Small intestine (tissue), 7 donors: ENCODE results near the gene RAB42. TPM values are rescaled to one million over a fixed set of nuclear protein-coding genes. Genes with fewer than 3 reads are reported as not detected.
"Not testable (repeated sequence)": the region's sequence is repeated elsewhere in the genome, so short reads cannot be mapped to it uniquely, and the experiment has no call there.

Source experiments
- DNase-seq, 2 donors: peaks; one replicate each; pipeline versions ENCODE4 v3.0.0 to v3.0.0-alpha.2; 2013
- FAIRE-seq: peaks from 2 replicates; lab custom pipeline; 2012; peaks lifted over from hg19 to GRCh38; lab: Jason Lieb, UNC
- H3K27ac ChIP-seq, 3 donors: one replicate each; pipeline ENCODE4 v1.5.1; 2013; ENCODE audit warnings: low read length in 2 of 3, mild to moderate bottlenecking in 2 of 3, control low read depth in 1 of 3, inconsistent platforms in 1 of 3, low read depth in 1 of 3, moderate library complexity in 1 of 3
- H3K27me3 ChIP-seq, 3 donors: one replicate each; pipeline ENCODE4 v1.6.1; 2013; ENCODE audit warnings: low read length in 3 of 3, inconsistent platforms in 1 of 3; ENCODE audit not compliant: control insufficient read depth in 3 of 3, insufficient read depth in 3 of 3
- H3K36me3 ChIP-seq, 3 donors: one replicate each; pipeline ENCODE4 v1.6.1; 2013; ENCODE audit warnings: low read length in 3 of 3, inconsistent platforms in 1 of 3, low read depth in 1 of 3, mild to moderate bottlenecking in 1 of 3, moderate library complexity in 1 of 3; ENCODE audit not compliant: control insufficient read depth in 3 of 3, insufficient read depth in 2 of 3
- H3K4me1 ChIP-seq, 3 donors: one replicate each; pipeline ENCODE4 v1.6.1; 2013; ENCODE audit warnings: low read length in 2 of 3, inconsistent platforms in 1 of 3, low read depth in 1 of 3, mild to moderate bottlenecking in 1 of 3, moderate library complexity in 1 of 3; ENCODE audit not compliant: control insufficient read depth in 3 of 3, insufficient read depth in 2 of 3
- H3K4me3 ChIP-seq, 3 donors: one replicate each; pipeline ENCODE4 v1.5.1; 2013; ENCODE audit warnings: low read length in 3 of 3, control low read depth in 1 of 3, inconsistent platforms in 1 of 3, low read depth in 1 of 3, mild to moderate bottlenecking in 1 of 3, moderate library complexity in 1 of 3
- H3K9me3 ChIP-seq, 2 donors: one replicate each; pipeline ENCODE4 v1.6.1; 2013; ENCODE audit warnings: low read depth in 1 of 2, low read length in 1 of 2; ENCODE audit not compliant: control insufficient read depth in 2 of 2, insufficient read depth in 1 of 2
- WGBS, 3 donors: extraction: QIAGEN DNeasy Blood & Tissue Kit; methylation state at CpG; one replicate each; pipeline ENCODE4 v1.1.7; 2013; 5-methylcytosine and 5-hydroxymethylcytosine counted together
- polyA plus RNA-seq, 4 donors: library from polyadenylated mRNA; stranded (reverse) in 3 of 4; unstranded in 1 of 4; fragments of 200-250 nt in 3 of 4; fragments of 120-200 nt in 1 of 4; gene quantifications; one replicate each; pipeline versions ENCODE4 v1.2.1 to v1.2.3, GENCODE V29; 2013
- donor health status: healthy with polysubstance abuse.
- donor health status: control.
- donor health status: control.
- donor health status: Bipolar disorder and iron deficiency.
- donor health status: healthy.

Gene RAB42
- polyA plus RNA-seq, 4 donors: 1.7 to 28.1 (median 4.8) TPM

- FAIRE-seq (no peak), DNase-seq (no peak)
- Histone ChIP-seq H3K36me3 (peaks cover 15 to 51% (median 23%) of the 10 kb centered on the region in 3 donors), H3K4me1 (peaks cover 0 to 18% (median 2%) of the 10 kb centered on the region in 3 donors), H3K27me3 (no peaks in the 10 kb centered on the region), H3K4me3 (no peak overlapping the region), H3K27ac (no peak overlapping the region), H3K9me3 (no peaks in the 10 kb centered on the region)
- 65 to 73% (median 73%) methylated on average over 6 of the region's 6 CpGs for WGBS, 3 donors
Measured at GRCh38 chr1:28578696-28579218, 13.3 kb upstream of the RAB42 start.

- peak overlapping the region in 2 of 3 donors; percentile 79 to 94 for H3K4me3 ChIP-seq
- 58 to 81% (median 75%) methylated on average over 1 of the region's 1 CpG for WGBS, 3 donors
Measured at GRCh38 chr1:28579401-28579800, 12.7 kb upstream of the RAB42 start.

GRCh38 chr1:28580722-28581530 is 11.1 kb upstream of the RAB42 start:
- DNase-seq: peak; percentile 65 to 77
- no peak for FAIRE-seq
- Histone ChIP-seq H3K9me3 (no peaks in the 10 kb centered on the region), H3K36me3 (peaks cover 11 to 38% (median 19%) of the 10 kb centered on the region in 3 donors), H3K27me3 (no peaks in the 10 kb centered on the region), H3K4me3 (peak overlapping the region; percentile 79 to 94 (median 94)), H3K27ac (peak overlapping the region; percentile 86 to 96 (median 91)), H3K4me1 (peaks cover 0 to 18% (median 2%) of the 10 kb centered on the region in 3 donors)
- WGBS, 3 donors: 0 to 1% (median 1%) methylated on average over 26 of the region's 26 CpGs

More at GRCh38 chr1:28579401-28579800, 12.7 kb upstream of the RAB42 start:
- peaks cover 0 to 18% (median 2%) of the 10 kb centered on the region in 3 donors for H3K4me1 ChIP-seq
- peaks cover 14 to 45% (median 20%) of the 10 kb centered on the region in 3 donors for H3K36me3 ChIP-seq
- DNase-seq (no peak), FAIRE-seq (no peak)
- H3K27ac ChIP-seq: no peak overlapping the region
- H3K27me3 ChIP-seq: no peaks in the 10 kb centered on the region
- H3K9me3 ChIP-seq: no peaks in the 10 kb centered on the region

- DNase-seq: peak; percentile 95 to 98
- Histone ChIP-seq H3K4me1 (peaks cover 0 to 18% (median 2%) of the 10 kb centered on the region in 3 donors), H3K9me3 (no peaks in the 10 kb centered on the region), H3K27ac (peak overlapping the region; percentile 86 to 96 (median 95)), H3K27me3 (no peaks in the 10 kb centered on the region), H3K4me3 (peak overlapping the region; percentile 79 to 94 (median 94)), H3K36me3 (peaks cover 10 to 34% (median 19%) of the 10 kb centered on the region in 3 donors)
- WGBS, 3 donors: 0 to 1% (median 0%) methylated on average over 55 to 75 of the region's 75 CpGs
- no peak for FAIRE-seq
Measured at GRCh38 chr1:28581531-28582247, 10.4 kb upstream of the RAB42 start.

- Histone ChIP-seq H3K9me3 (no peaks in the 10 kb centered on the region), H3K4me1 (peaks cover 0 to 18% (median 2%) of the 10 kb centered on the region in 3 donors), H3K27me3 (no peaks in the 10 kb centered on the region), H3K4me3 (peak overlapping the region; percentile 45 to 94 (median 79)), H3K36me3 (peaks cover 9 to 31% (median 17%) of the 10 kb centered on the region in 3 donors), H3K27ac (peak overlapping the region; percentile 86 to 96 (median 95))
- no peak for FAIRE-seq
- 1 to 3% (median 1%) methylated on average over 10 of the region's 10 CpGs for WGBS, 3 donors
- DNase-seq: peak in 1 of 2 donors; percentile 44
Measured at GRCh38 chr1:28582248-28582615, 9.8 kb upstream of the RAB42 start.

- not testable (repeated sequence) for H3K9me3 ChIP-seq, H3K27me3 ChIP-seq, DNase-seq, H3K27ac ChIP-seq, H3K36me3 ChIP-seq, FAIRE-seq, H3K4me3 ChIP-seq
- 90 to 97% (median 95%) methylated on average over 19 of the region's 19 CpGs for WGBS, 3 donors
- H3K4me1 ChIP-seq: peaks cover 0 to 26% (median 2%) of the 10 kb centered on the region in 3 donors
Measured at GRCh38 chr1:28586585-28587391, 5.3 kb upstream of the RAB42 start.

GRCh38 chr1:28592321-28593071 is 431 bp downstream of the RAB42 start:
- FAIRE-seq: no peak
- Histone ChIP-seq H3K4me3 (peak overlapping the region; percentile 35 to 53 (median 38)), H3K27ac (peak overlapping the region in 1 of 3 donors; percentile 84), H3K4me1 (peaks cover 0 to 22% (median 5%) of the 10 kb centered on the region in 3 donors), H3K27me3 (no peaks in the 10 kb centered on the region), H3K36me3 (peaks cover 0 to 14% (median 0%) of the 10 kb centered on the region in 3 donors), H3K9me3 (peaks cover 0 to 4% of the 10 kb centered on the region in 2 donors)
- 4 to 6% (median 4%) methylated on average over 59 to 81 of the region's 81 CpGs for WGBS, 3 donors
- peak; percentile 54 to 64 for DNase-seq
